Omental fat pad (tissue), 4 donors: ENCODE measurements around the gene MEGF11. TPM values are rescaled to one million over a fixed set of nuclear protein-coding genes. Genes with fewer than 3 reads are reported as not detected.

Experiments
- ATAC-seq: fragments of 150-250 bp; one replicate; pipeline ENCODE4 v1.9.1; 2016; ENCODE audit warnings: mild to moderate bottlenecking, moderate library complexity; ENCODE audit not compliant: low FRiP score
- DNase-seq: peaks from one replicate; pipeline ENCODE4 v3.0.0-alpha.2; 2019; ENCODE audit warnings: low spot score
- total RNA-seq, 4 donors: library from RNA; depleted of rRNA; stranded (reverse); fragments of >200 nt; gene quantifications; one replicate each; pipeline ENCODE4 v1.1.0, GENCODE V29; 2016
- TF ChIP-seq, protein P1 (sequence below), 3 donors: fragments of 450-650 bp; IDR thresholded peaks; one replicate each; pipeline ENCODE4 v1.5.1; 2016 to 2017; ENCODE audit warnings: antibody characterized with exemption in 3 of 3, mild to moderate bottlenecking in 3 of 3, moderate library complexity in 2 of 3

The MEGF11 gene
- total RNA-seq, 4 donors from 2014 or later: 0.47 TPM; not detected in 3

DNA sequence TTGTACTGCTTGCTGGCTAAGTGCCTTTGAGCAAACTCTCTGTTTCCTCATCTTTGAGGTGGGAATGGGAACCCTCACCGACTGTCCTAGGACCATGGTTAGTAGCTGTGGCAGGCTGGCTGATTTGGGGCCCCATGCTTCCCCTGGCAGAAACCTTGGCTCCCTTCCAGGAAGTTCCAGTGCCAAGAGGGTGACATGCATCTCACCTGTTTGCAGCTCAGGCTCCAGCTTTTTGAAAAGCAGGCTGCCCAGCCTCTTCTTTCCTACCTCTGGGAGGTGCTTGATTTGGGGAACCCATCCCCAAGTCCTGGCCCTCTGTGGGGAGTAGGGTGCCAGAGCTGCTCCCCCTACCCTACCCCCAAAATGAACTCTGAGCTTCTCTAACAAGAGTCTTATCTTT lies 333.4 kb downstream of the MEGF11 start:
- TF ChIP-seq, protein P1, sequence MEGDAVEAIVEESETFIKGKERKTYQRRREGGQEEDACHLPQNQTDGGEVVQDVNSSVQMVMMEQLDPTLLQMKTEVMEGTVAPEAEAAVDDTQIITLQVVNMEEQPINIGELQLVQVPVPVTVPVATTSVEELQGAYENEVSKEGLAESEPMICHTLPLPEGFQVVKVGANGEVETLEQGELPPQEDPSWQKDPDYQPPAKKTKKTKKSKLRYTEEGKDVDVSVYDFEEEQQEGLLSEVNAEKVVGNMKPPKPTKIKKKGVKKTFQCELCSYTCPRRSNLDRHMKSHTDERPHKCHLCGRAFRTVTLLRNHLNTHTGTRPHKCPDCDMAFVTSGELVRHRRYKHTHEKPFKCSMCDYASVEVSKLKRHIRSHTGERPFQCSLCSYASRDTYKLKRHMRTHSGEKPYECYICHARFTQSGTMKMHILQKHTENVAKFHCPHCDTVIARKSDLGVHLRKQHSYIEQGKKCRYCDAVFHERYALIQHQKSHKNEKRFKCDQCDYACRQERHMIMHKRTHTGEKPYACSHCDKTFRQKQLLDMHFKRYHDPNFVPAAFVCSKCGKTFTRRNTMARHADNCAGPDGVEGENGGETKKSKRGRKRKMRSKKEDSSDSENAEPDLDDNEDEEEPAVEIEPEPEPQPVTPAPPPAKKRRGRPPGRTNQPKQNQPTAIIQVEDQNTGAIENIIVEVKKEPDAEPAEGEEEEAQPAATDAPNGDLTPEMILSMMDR (IDR thresholded peaks at IDR 0.05): no peak
- ATAC-seq (no peak), DNase-seq (no peak)

DNA sequence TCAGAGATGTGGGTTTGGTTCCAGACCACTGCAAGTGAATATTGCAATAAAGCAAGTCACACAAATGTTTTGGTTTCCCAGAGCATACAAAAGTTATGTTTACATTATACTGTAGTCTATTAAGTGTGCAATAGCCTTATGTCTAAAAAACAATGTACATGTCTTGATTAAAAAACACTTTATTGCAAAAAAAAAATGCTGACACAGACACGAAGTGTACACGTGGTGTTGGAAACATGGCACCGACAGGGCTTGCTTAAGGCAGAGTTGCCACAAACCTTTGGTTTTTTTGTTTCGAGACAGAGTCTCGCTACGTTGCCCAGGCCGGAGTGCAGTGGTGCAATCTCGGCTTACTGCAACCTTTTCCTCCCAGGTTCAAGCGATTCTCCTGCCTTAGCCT lies 334.2 kb downstream of the MEGF11 start:
- DNase-seq (no peak), ATAC-seq (no peak)
- TF ChIP-seq, protein P1 (IDR thresholded peaks at IDR 0.05): no peak

DNA sequence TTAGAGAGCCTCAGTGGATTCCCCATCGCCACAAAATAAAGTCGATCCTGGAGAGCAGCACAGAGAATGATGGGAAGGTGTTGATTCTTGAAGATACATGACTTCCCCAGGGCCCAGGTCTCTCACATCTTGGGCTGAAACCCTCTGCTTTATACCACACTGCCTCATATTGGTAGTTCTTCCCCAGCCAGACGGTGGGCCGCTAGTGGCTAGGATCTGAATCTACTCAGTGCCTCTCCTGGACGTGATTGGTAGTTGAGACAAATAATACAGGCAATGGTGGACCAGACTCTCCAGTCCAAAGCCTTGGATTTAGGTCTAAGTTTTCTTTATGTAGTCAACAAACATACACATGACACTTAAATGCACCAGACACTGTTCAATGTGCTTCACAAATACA lies 334.6 kb downstream of the MEGF11 start:
- no peak for ATAC-seq
- TF ChIP-seq, protein P1 (IDR thresholded peaks at IDR 0.05): no peak
- no peak for DNase-seq

DNA sequence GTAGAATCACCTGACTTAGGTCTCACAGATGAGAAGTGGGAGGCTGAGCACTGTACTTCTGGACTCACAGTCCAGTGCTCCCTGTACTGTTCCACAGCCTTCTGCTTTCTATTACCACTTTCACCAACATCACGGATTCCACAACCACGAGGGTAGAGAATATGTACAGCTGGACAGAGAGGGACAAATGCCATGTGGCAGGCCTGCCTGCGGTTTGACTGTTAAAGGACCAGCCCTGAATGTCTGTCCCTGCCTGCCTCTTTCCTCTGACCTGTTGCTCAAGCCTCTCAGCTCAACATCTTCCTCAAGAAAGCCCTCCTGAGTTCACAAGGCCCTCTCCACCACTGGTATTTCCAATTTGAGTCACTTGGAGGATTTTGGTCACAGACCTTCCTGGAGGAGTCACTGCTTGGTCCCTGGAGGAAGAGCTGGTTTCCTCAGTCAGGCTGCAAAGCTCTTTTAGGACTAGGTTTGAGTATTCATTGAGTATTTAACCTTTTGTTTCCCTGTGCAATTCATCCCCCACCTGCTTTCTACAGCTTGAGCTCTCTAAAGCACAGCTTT lies 335.1 kb downstream of the MEGF11 start:
- DNase-seq (no peak), ATAC-seq (no peak)
- TF ChIP-seq, protein P1 (IDR thresholded peaks at IDR 0.05): no peak

DNA sequence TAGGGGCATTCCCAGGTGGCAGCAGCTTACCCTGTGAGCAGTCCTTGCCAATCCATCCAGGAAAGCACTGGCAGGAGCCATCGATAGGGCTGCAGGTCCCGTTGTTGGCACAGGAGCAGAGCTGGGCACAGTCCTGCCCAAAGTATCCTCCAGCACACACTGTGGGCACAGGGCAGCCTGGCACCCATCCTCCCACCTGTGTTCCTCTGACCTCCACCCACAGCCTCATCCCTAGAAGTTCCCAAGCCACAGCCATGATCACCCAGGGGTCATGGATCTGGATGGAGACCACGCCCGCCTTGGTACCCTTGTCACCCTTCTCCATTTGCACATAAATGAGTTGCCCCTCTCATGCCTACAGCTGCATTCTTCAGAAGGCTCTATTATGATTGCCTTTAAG lies 335.6 kb downstream of the MEGF11 start:
- DNase-seq: no peak
- no peak for ATAC-seq
- TF ChIP-seq, protein P1 (IDR thresholded peaks at IDR 0.05): no peak

DNA sequence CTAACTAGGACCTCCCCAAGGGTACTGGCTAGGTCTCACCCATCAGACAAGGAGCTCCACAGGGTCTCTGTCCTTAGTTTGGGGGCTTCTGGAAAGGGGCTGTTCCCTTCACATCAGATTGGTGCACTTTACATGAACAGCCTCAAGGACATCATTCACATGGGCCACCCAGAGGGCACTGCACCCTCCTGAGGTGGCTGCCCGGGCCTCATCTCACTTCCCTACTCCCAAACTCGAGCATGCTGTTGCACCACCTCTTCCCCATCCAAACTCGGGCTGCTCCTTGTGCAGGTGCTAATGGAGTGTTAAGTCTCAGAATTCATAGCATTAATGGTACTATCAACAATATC lies 336.2 kb downstream of the MEGF11 start:
- TF ChIP-seq, protein P1 (IDR thresholded peaks at IDR 0.05): no peak
- ATAC-seq: no peak
- DNase-seq: no peak

DNA sequence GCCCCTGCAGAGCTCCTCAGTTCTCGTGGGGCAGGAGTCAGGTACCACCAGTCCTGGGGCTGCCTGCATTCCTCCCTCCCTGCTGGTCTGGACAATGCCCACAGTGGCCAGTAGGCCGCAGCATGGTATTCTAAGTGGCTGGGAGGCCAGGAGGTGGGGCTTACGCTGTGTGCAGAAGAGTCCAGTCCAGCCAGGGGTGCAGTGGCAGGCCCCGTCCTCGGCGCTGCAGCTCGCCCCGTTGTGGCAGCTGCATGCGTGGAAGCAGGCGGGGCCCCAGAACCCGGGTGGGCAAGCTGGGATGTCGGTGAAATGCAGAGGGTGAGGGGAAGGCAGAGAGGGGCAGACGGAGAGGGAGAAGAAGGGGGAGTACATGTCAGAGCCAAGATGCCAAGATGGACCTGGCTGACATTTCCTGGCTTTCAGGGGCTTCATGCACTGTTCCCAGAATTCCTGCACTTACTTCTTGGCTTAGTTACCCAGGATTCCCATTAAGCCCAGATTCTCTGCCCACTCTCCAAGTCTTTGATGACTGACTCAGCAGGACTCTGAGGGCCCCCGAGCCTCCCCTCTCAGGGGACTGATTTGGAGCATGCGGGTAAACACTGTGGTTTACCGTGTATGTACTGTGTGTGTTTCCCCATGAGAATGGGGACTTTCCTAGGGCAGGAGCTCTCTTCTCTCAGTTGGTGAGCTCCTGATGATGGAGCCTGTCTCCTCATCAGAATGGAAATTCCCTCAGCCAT lies 336.7 kb downstream of the MEGF11 start:
- DNase-seq (no peak), ATAC-seq (peak; percentile 61)
- TF ChIP-seq, protein P1 (IDR thresholded peaks at IDR 0.05): no peak
